Osteoblast (primary cell): Measurements from ENCODE around the gene CD109. TPM values are rescaled to one million over a fixed set of nuclear protein-coding genes. Genes with fewer than 3 reads are reported as not detected.

Experiments used
- DNase-seq: peaks from one replicate; pipeline ENCODE4 v3.0.0; 2011; ENCODE audit warnings: low spot score, mixed read lengths; ENCODE audit not compliant: insufficient read length; ENCODE audit errors: missing footprints
- H2AFZ ChIP-seq: 2 replicates; pipeline ENCODE4 v1.6.0; 2011; ENCODE audit warnings: mild to moderate bottlenecking, low read length
- H3K27ac ChIP-seq: 2 replicates; pipeline ENCODE4 v1.5.1; 2011; ENCODE audit warnings: mild to moderate bottlenecking, low read depth, low read length, moderate library complexity
- H3K27me3 ChIP-seq: 2 replicates; pipeline ENCODE4 v1.6.0; 2012; ENCODE audit warnings: mild to moderate bottlenecking, control low read depth, inconsistent platforms, low read length, moderate library complexity; ENCODE audit not compliant: insufficient read depth
- H3K36me3 ChIP-seq: 2 replicates; pipeline ENCODE4 v1.5.1; 2011; ENCODE audit warnings: mild to moderate bottlenecking, low read length, control low read depth, moderate library complexity; ENCODE audit not compliant: insufficient read depth
- H3K4me1 ChIP-seq: 2 replicates; pipeline ENCODE4 v1.5.1; 2011; ENCODE audit warnings: mild to moderate bottlenecking, low read length, control low read depth, moderate library complexity; ENCODE audit not compliant: insufficient read depth
- H3K4me2 ChIP-seq: 2 replicates; pipeline ENCODE4 v1.6.0; 2011; ENCODE audit warnings: mild to moderate bottlenecking, low read length; ENCODE audit not compliant: insufficient read depth
- H3K4me3 ChIP-seq: fragments of 200-600 bp; sonication (generic); 3 replicates; pipeline ENCODE4 v1.5.1; 2012; ENCODE audit warnings: mild to moderate bottlenecking, low read length, inconsistent platforms; ENCODE audit not compliant: insufficient read depth
- H3K79me2 ChIP-seq: 2 replicates; pipeline ENCODE4 v1.6.0; 2012; ENCODE audit warnings: mild to moderate bottlenecking, low read length, control low read depth, inconsistent platforms; ENCODE audit not compliant: insufficient read depth
- H3K9me3 ChIP-seq: 2 replicates; pipeline ENCODE4 v1.5.1; 2011; ENCODE audit warnings: low read depth, low read length, control low read depth
- H4K20me1 ChIP-seq: 2 replicates; pipeline ENCODE4 v1.6.0; 2012; ENCODE audit warnings: mild to moderate bottlenecking, low read length, control low read depth; ENCODE audit not compliant: insufficient read depth
- CTCF ChIP-seq: IDR thresholded peaks from 2 replicates; pipeline ENCODE4 v1.5.1; 2011; ENCODE audit warnings: mild to moderate bottlenecking, low read depth, low read length, moderate library complexity; ENCODE audit errors: extremely low read depth
- total RNA-seq: library from RNA; depleted of rRNA; stranded (reverse); fragments of >200 nt; gene quantifications from 2 replicates; pipeline ENCODE4 v1.2.3, GENCODE V29; 2012

CD109 gene
- total RNA-seq, 1 donor, result 93.4 TPM

- H3K9me3 ChIP-seq, result no peaks in the 10 kb centered on the region
- no peaks in the 10 kb centered on the region for H3K36me3 ChIP-seq
- H3K27me3 ChIP-seq, result no peaks in the 10 kb centered on the region
- no peak overlapping the region for H2AFZ ChIP-seq
- H3K79me2 ChIP-seq, result no peaks in the 10 kb centered on the region
- no peak overlapping the region for H3K4me3 ChIP-seq
- peak; percentile 81 for TF ChIP-seq CTCF
- H3K4me2 ChIP-seq, result no peak overlapping the region
- DNase-seq, result peak; percentile 65
- H3K4me1 ChIP-seq, result peaks cover 24% of the 10 kb centered on the region
- no peaks in the 10 kb centered on the region for H4K20me1 ChIP-seq
- H3K27ac ChIP-seq, result peak overlapping the region; percentile 52
Measured at GRCh38 chr6:73798592-73798991, 102.6 kb downstream of the CD109 start.

GRCh38 chr6:73800997-73801396 is 105.0 kb downstream of the CD109 start:
- no peaks in the 10 kb centered on the region for H3K36me3 ChIP-seq
- no peak overlapping the region for H2AFZ ChIP-seq
- TF ChIP-seq CTCF, result no peak
- peaks cover 33% of the 10 kb centered on the region for H3K4me1 ChIP-seq
- no peaks in the 10 kb centered on the region for H3K79me2 ChIP-seq
- H3K27ac ChIP-seq, result no peak overlapping the region
- no peaks in the 10 kb centered on the region for H3K9me3 ChIP-seq
- H4K20me1 ChIP-seq, result no peaks in the 10 kb centered on the region
- H3K4me3 ChIP-seq, result no peak overlapping the region
- no peak overlapping the region for H3K4me2 ChIP-seq
- no peak for DNase-seq
- no peaks in the 10 kb centered on the region for H3K27me3 ChIP-seq

- TF ChIP-seq CTCF, result no peak
- Histone ChIP-seq H3K9me3 (no peaks in the 10 kb centered on the region), H3K27ac (no peak overlapping the region), H2AFZ (no peak overlapping the region), H3K4me3 (no peak overlapping the region), H3K4me2 (no peak overlapping the region), H4K20me1 (no peaks in the 10 kb centered on the region), H3K4me1 (peaks cover 33% of the 10 kb centered on the region), H3K36me3 (no peaks in the 10 kb centered on the region), H3K79me2 (no peaks in the 10 kb centered on the region), H3K27me3 (no peaks in the 10 kb centered on the region)
- no peak for DNase-seq
Measured at GRCh38 chr6:73801652-73802268, 105.8 kb downstream of the CD109 start.

GRCh38 chr6:73802366-73802765 is 106.4 kb downstream of the CD109 start:
- Histone ChIP-seq H3K4me2 (no peak overlapping the region), H4K20me1 (no peaks in the 10 kb centered on the region), H2AFZ (no peak overlapping the region), H3K79me2 (no peaks in the 10 kb centered on the region), H3K9me3 (no peaks in the 10 kb centered on the region), H3K4me3 (no peak overlapping the region), H3K27ac (peak overlapping the region; percentile 87), H3K4me1 (peaks cover 33% of the 10 kb centered on the region), H3K36me3 (no peaks in the 10 kb centered on the region), H3K27me3 (no peaks in the 10 kb centered on the region)
- TF ChIP-seq CTCF, result no peak
- no peak for DNase-seq
